Measurements from ENCODE around the gene HADHA. TPM values are rescaled to one million over a fixed set of nuclear protein-coding genes. Genes with fewer than 3 reads are reported as not detected.

HADHA gene
- total RNA-seq, 1 experiment from 2014 or later, result 112 TPM

DNA sequence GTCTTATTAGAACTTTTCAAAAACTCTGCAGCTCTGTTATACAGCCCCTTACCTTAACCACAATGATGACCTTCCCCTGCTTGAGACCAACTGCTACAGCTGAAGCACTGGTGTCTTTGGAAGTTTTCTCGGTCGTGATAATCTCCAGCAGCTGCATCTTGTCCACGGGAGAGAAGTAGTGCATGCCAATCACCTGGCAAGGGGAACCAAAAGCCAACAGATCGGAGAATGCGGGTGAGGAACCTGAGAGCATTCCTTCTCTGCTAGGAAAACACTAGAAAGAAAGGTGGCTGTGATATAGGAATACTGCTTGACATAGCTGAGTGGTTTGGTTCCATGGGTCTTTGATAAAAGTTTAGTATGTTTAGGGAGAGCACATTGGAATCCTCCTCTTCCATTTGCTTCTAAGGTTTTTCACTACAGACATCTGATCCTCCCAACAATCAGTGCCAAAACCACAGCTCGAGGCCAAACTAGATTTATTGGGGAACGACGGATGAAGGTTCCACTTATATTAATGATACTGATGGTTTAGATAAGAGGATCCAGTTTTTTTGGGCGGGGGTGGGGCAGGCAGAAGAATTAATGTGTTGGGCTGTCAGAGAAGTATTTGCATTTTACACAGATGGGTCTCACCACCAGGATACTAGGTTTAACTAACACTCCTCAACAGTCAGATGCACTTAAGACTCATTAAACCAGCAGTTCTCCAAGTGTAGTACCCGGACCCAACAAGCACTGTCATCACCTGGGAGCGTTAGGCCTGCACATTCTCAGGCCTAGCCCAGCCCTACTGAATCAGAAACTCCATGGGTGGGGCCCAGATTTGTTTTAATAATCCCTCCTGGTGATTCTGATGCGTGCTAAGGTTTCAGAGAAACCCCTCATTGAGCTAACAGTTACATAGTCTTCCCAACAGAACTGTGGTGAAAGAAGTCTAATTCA is 49.1 kb downstream of the HADHA start:
- H3K27ac Mint-ChIP-seq, result no peak overlapping the region
- Histone ChIP-seq H3T11ph (ENCODE audit: low read length) (no peak overlapping the region), H3K56ac (ENCODE audit: insufficient read length, low read depth, low read length) (no peak overlapping the region), H2AFZ (ENCODE audit: low read length) (no peak overlapping the region), H2BK12ac (ENCODE audit: insufficient read length, low read depth, low read length) (no peak overlapping the region), H3K4me1 (ENCODE audit: insufficient read depth, low read length) (no peaks in the 10 kb centered on the region), H2BK15ac (ENCODE audit: low read depth, low read length) (no peak overlapping the region), H2AK5ac (ENCODE audit: insufficient read length, low read length) (no peak overlapping the region), H4K91ac (ENCODE audit: insufficient read length, low read depth, low read length) (no peak overlapping the region), H3K23ac (ENCODE audit: insufficient read length, low read depth, low read length) (no peak overlapping the region), H3K4me2 (ENCODE audit: insufficient read depth, insufficient read length, low read length) (no peak overlapping the region), H3K14ac (ENCODE audit: insufficient read depth, low read length) (no peak overlapping the region), H3K4ac (ENCODE audit: low read depth, low read length) (no peak overlapping the region), H4K20me1 (ENCODE audit: control insufficient read depth, insufficient read depth, insufficient read length) (no peaks in the 10 kb centered on the region), H2BK5ac (ENCODE audit: insufficient read length, low read length) (no peak overlapping the region), H2BK20ac (ENCODE audit: low read depth, low read length, poor library complexity, severe bottlenecking) (no peak overlapping the region), H3K23me2 (ENCODE audit: insufficient read length, low read depth, low read length, poor library complexity, severe bottlenecking) (no peaks in the 10 kb centered on the region), H2BK120ac (ENCODE audit: low read depth, low read length, poor library complexity, severe bottlenecking) (no peak overlapping the region), H4K5ac (ENCODE audit: insufficient read length, low read depth, low read length) (no peak overlapping the region), H3K79me2 (ENCODE audit: insufficient read depth, low read length) (no peaks in the 10 kb centered on the region), H4K8ac (replicated peaks; ENCODE audit: insufficient read length, low read depth, low read length) (no peak overlapping the region), H3K18ac (ENCODE audit: insufficient read length, low read depth, low read length) (no peak overlapping the region), H3K27me3 (ENCODE audit: insufficient read depth, low read length) (no peaks in the 10 kb centered on the region), H3K9ac (ENCODE audit: extremely low read depth, insufficient read length, low read length) (no peak overlapping the region), H3K9me3 (ENCODE audit: control insufficient read depth, low read depth, low read length) (no peaks in the 10 kb centered on the region), H3K27ac (ENCODE audit: insufficient read length, low read depth, low read length) (no peak overlapping the region), H3K79me1 (ENCODE audit: insufficient read depth, low read depth, low read length, poor library complexity, severe bottlenecking) (no peaks in the 10 kb centered on the region)
- H3K36me3 Mint-ChIP-seq (ENCODE audit: insufficient read depth in 1 of 3, low read depth in 3 of 3), result peaks cover 18 to 87% (median 72%) of the 10 kb centered on the region in 3 experiments; a peak in 6 of 7 replicates
- no peak overlapping the region for H3K4me3 Mint-ChIP-seq
- H3K4me1 Mint-ChIP-seq, result peaks cover 0 to 2% of the 10 kb centered on the region in 2 experiments; a peak in 1 of 4 replicates
- no peak for TF ChIP-seq CTCF (conservative IDR thresholded peaks at IDR 0.05)
- DNase-seq, result no peak
- no peaks in the 10 kb centered on the region for H3K9me3 Mint-ChIP-seq
- WGBS (ENCODE audit: extremely low coverage, insufficient read length, low lambda C conversion rate), result no CpG with 5 or more reads among the region's 12 CpGs
- H3K27me3 Mint-ChIP-seq (ENCODE audit: low read depth), result no peaks in the 10 kb centered on the region; the same call in 1 of the 2 replicates

Measured in H9 (cell line).